Stimulated activated naive B cell treated with anti-CD40 and anti-IgM and Interleukin-4, amounts not matched to agents 10 μg/mL and 1 μg/mL and 100 μg/mL, for 72 hours (primary cell): Measurements from ENCODE around the gene FAM163B.
A peak's percentile ranks its signal among the peaks of the same experiment; 100 is the strongest.

Source experiments
- ATAC-seq, 2 donors: fragments of 150-1000 bp; cut with Tn5 transposase; replicated peaks; 2 replicates each; pipeline ENCODE4 v1.10.0; 2021; ENCODE audit warnings: moderate library complexity in 1 of 2
- DNase-seq: peaks from one replicate; pipeline ENCODE4 v3.0.0; 2021
- H3K27ac Mint-ChIP-seq: one replicate; pipeline ENCODE4 v1.8.0; 2022; ENCODE audit warnings: mild to moderate bottlenecking, mixed read lengths
- H3K27me3 Mint-ChIP-seq, 2 donors: one replicate each; pipeline ENCODE4 v1.8.0; 2022; ENCODE audit warnings: mixed read lengths in 2 of 2
- H3K36me3 Mint-ChIP-seq, 2 donors: one replicate each; pipeline ENCODE4 v1.8.0; 2022; ENCODE audit warnings: mixed read lengths in 2 of 2, mild to moderate bottlenecking in 1 of 2
- H3K4me1 Mint-ChIP-seq, 2 donors: one replicate each; pipeline ENCODE4 v1.8.0; 2022; ENCODE audit warnings: mixed read lengths in 2 of 2, mild to moderate bottlenecking in 1 of 2
- H3K4me3 Mint-ChIP-seq, 2 donors: one replicate each; pipeline ENCODE4 v1.8.0; 2022; ENCODE audit warnings: mild to moderate bottlenecking in 2 of 2, mixed read lengths in 2 of 2, moderate library complexity in 1 of 2
- H3K9me3 Mint-ChIP-seq, 2 donors: one replicate each; pipeline ENCODE4 v1.8.0; 2022; ENCODE audit warnings: mixed read lengths in 2 of 2, mild to moderate bottlenecking in 1 of 2

FAM163B gene

GRCh38 chr9:133545494-133546286 is 63.5 kb downstream of the FAM163B start:
- no peak overlapping the region for H3K27ac Mint-ChIP-seq
- no peaks in the 10 kb centered on the region for H3K9me3 Mint-ChIP-seq
- DNase-seq (no peak), ATAC-seq (no peak)
- H3K36me3 Mint-ChIP-seq = peaks cover 0 to 5% of the 10 kb centered on the region in 2 donors
- no peak overlapping the region for H3K4me3 Mint-ChIP-seq
- H3K4me1 Mint-ChIP-seq = peaks cover 4 to 6% of the 10 kb centered on the region in 2 donors
- H3K27me3 Mint-ChIP-seq = peaks cover 6 to 16% of the 10 kb centered on the region in 2 donors

- H3K36me3 Mint-ChIP-seq = peaks cover 0 to 9% of the 10 kb centered on the region in 2 donors
- H3K4me3 Mint-ChIP-seq = no peak overlapping the region
- DNase-seq (no peak), ATAC-seq (no peak)
- peaks cover 19 to 21% of the 10 kb centered on the region in 2 donors for H3K4me1 Mint-ChIP-seq
- H3K27ac Mint-ChIP-seq = peak overlapping the region; percentile 25
- no peaks in the 10 kb centered on the region for H3K9me3 Mint-ChIP-seq
- peaks cover 9 to 31% of the 10 kb centered on the region in 2 donors for H3K27me3 Mint-ChIP-seq
Observed at GRCh38 chr9:133543772-133544467, 65.3 kb downstream of the FAM163B start.

- H3K9me3 Mint-ChIP-seq = no peaks in the 10 kb centered on the region
- H3K4me3 Mint-ChIP-seq = no peak overlapping the region
- no peak for DNase-seq
- no peak overlapping the region for H3K27ac Mint-ChIP-seq
- H3K36me3 Mint-ChIP-seq = peaks cover 0 to 7% of the 10 kb centered on the region in 2 donors
- ATAC-seq = no peak
- H3K27me3 Mint-ChIP-seq = peaks cover 7 to 30% of the 10 kb centered on the region in 2 donors
- peaks cover 18 to 28% of the 10 kb centered on the region in 2 donors for H3K4me1 Mint-ChIP-seq
Observed at GRCh38 chr9:133542002-133542401, 67.2 kb downstream of the FAM163B start.

- DNase-seq = peak; percentile 58
- peak overlapping the region; percentile 78 to 81 for H3K4me3 Mint-ChIP-seq
Observed at GRCh38 chr9:133540698-133541025, 68.5 kb downstream of the FAM163B start.

GRCh38 chr9:133539991-133540697 is 69.0 kb downstream of the FAM163B start:
- Mint-ChIP-seq H3K4me3 (peak overlapping the region; percentile 78 to 81), H3K4me1 (peaks cover 20 to 32% of the 10 kb centered on the region in 2 donors), H3K36me3 (peaks cover 0 to 7% of the 10 kb centered on the region in 2 donors), H3K27me3 (peaks cover 12 to 42% of the 10 kb centered on the region in 2 donors), H3K27ac (peak overlapping the region; percentile 85), H3K9me3 (no peaks in the 10 kb centered on the region)
- no peak for DNase-seq
- ATAC-seq = peak in 1 of 2 donors; percentile 5

More at GRCh38 chr9:133540698-133541025, 68.5 kb downstream of the FAM163B start:
- H3K27ac Mint-ChIP-seq = peak overlapping the region; percentile 85
- peak; percentile 81 to 82 for ATAC-seq
- H3K9me3 Mint-ChIP-seq = no peaks in the 10 kb centered on the region
- H3K36me3 Mint-ChIP-seq = peaks cover 0 to 7% of the 10 kb centered on the region in 2 donors
- peaks cover 18 to 28% of the 10 kb centered on the region in 2 donors for H3K4me1 Mint-ChIP-seq
- H3K27me3 Mint-ChIP-seq = peaks cover 7 to 37% of the 10 kb centered on the region in 2 donors

- peak overlapping the region; percentile 63 for H3K27ac Mint-ChIP-seq
- H3K9me3 Mint-ChIP-seq = no peaks in the 10 kb centered on the region
- peaks cover 15 to 49% of the 10 kb centered on the region in 2 donors for H3K27me3 Mint-ChIP-seq
- H3K4me1 Mint-ChIP-seq = peaks cover 22 to 41% of the 10 kb centered on the region in 2 donors
- H3K4me3 Mint-ChIP-seq = peak overlapping the region; percentile 77 to 81
- DNase-seq (no peak), ATAC-seq (no peak)
- peaks cover 0 to 7% of the 10 kb centered on the region in 2 donors for H3K36me3 Mint-ChIP-seq
Observed at GRCh38 chr9:133538851-133539833, 70.0 kb downstream of the FAM163B start.

GRCh38 chr9:133538176-133538575 is 71.0 kb downstream of the FAM163B start:
- H3K27ac Mint-ChIP-seq = no peak overlapping the region
- H3K4me1 Mint-ChIP-seq = peaks cover 28 to 50% of the 10 kb centered on the region in 2 donors
- peaks cover 0 to 7% of the 10 kb centered on the region in 2 donors for H3K36me3 Mint-ChIP-seq
- ATAC-seq = no peak
- no peak for DNase-seq
- no peaks in the 10 kb centered on the region for H3K9me3 Mint-ChIP-seq
- peaks cover 20 to 58% of the 10 kb centered on the region in 2 donors for H3K27me3 Mint-ChIP-seq
- H3K4me3 Mint-ChIP-seq = no peak overlapping the region

GRCh38 chr9:133537257-133537656 is 71.9 kb downstream of the FAM163B start:
- H3K36me3 Mint-ChIP-seq = peaks cover 0 to 7% of the 10 kb centered on the region in 2 donors
- H3K27ac Mint-ChIP-seq = no peak overlapping the region
- no peak overlapping the region for H3K4me3 Mint-ChIP-seq
- DNase-seq (no peak), ATAC-seq (no peak)
- H3K4me1 Mint-ChIP-seq = peaks cover 36 to 59% of the 10 kb centered on the region in 2 donors
- peaks cover 29 to 67% of the 10 kb centered on the region in 2 donors for H3K27me3 Mint-ChIP-seq
- H3K9me3 Mint-ChIP-seq = no peaks in the 10 kb centered on the region

GRCh38 chr9:133536536-133536935 is 72.7 kb downstream of the FAM163B start:
- DNase-seq = no peak
- ATAC-seq = no peak
- H3K4me3 Mint-ChIP-seq = no peak overlapping the region
- peaks cover 35 to 75% of the 10 kb centered on the region in 2 donors for H3K27me3 Mint-ChIP-seq
- H3K4me1 Mint-ChIP-seq = peaks cover 35 to 59% of the 10 kb centered on the region in 2 donors
- H3K9me3 Mint-ChIP-seq = no peaks in the 10 kb centered on the region
- H3K36me3 Mint-ChIP-seq = peaks cover 0 to 7% of the 10 kb centered on the region in 2 donors
- no peak overlapping the region for H3K27ac Mint-ChIP-seq

GRCh38 chr9:133536080-133536479 is 73.1 kb downstream of the FAM163B start:
- Mint-ChIP-seq H3K27me3 (peaks cover 35 to 79% of the 10 kb centered on the region in 2 donors), H3K27ac (no peak overlapping the region), H3K4me3 (no peak overlapping the region), H3K4me1 (peaks cover 34 to 59% of the 10 kb centered on the region in 2 donors), H3K9me3 (no peaks in the 10 kb centered on the region), H3K36me3 (peaks cover 0 to 7% of the 10 kb centered on the region in 2 donors)
- no peak for ATAC-seq
- no peak for DNase-seq

- Mint-ChIP-seq H3K27ac (no peak overlapping the region), H3K9me3 (no peaks in the 10 kb centered on the region), H3K4me3 (no peak overlapping the region), H3K27me3 (peaks cover 38 to 79% of the 10 kb centered on the region in 2 donors), H3K36me3 (peaks cover 0 to 7% of the 10 kb centered on the region in 2 donors), H3K4me1 (peaks cover 29 to 52% of the 10 kb centered on the region in 2 donors)
- ATAC-seq = no peak
- no peak for DNase-seq
Observed at GRCh38 chr9:133535306-133535877, 73.8 kb downstream of the FAM163B start.

GRCh38 chr9:133534346-133535291 is 74.6 kb downstream of the FAM163B start, which contains the start of gene ADAMTSL2:
ADAMTSL2 (plus strand) TSS chr9:133534704; CDS start chr9:133536713, 2,009 bp downstream.
- Mint-ChIP-seq H3K4me1 (peaks cover 23 to 44% of the 10 kb centered on the region in 2 donors), H3K9me3 (no peaks in the 10 kb centered on the region), H3K27ac (peak within 1 kb of the TSS; percentile 56), H3K27me3 (peaks cover 43 to 76% of the 10 kb centered on the region in 2 donors), H3K36me3 (peaks cover 0 to 7% of the 10 kb centered on the region in 2 donors), H3K4me3 (peak within 1 kb of the TSS; percentile 19 to 25)
- ATAC-seq (peak; percentile 45 to 56), DNase-seq (peak; percentile 24)
